NCI-H2107 (cell line): ENCODE results near the gene EIPR1.

ENCODE experiments used
- DNase-seq: peaks from one replicate; lab custom pipeline; 2025; lab: John Stamatoyannopoulos, UW

The EIPR1 gene

GRCh38 chr2:3246928-3247714, 130.5 kb downstream of the EIPR1 start:
- DNase-seq, result no peak

GRCh38 chr2:3246406-3246805, 131.2 kb downstream of the EIPR1 start:
- no peak for DNase-seq

GRCh38 chr2:3244486-3244885, 133.1 kb downstream of the EIPR1 start:
- no peak for DNase-seq

- DNase-seq, result no peak
Observed at GRCh38 chr2:3243804-3244203, 133.8 kb downstream of the EIPR1 start.

- no peak for DNase-seq
Observed at GRCh38 chr2:3242747-3243369, 134.8 kb downstream of the EIPR1 start.

- no peak for DNase-seq
Observed at GRCh38 chr2:3241971-3242746, 135.5 kb downstream of the EIPR1 start.

GRCh38 chr2:3238951-3239841, 138.4 kb downstream of the EIPR1 start:
- no peak for DNase-seq

GRCh38 chr2:3236300-3237045, 141.1 kb downstream of the EIPR1 start:
- no peak for DNase-seq

GRCh38 chr2:3233877-3234276, 143.7 kb downstream of the EIPR1 start:
- DNase-seq, result no peak

GRCh38 chr2:3229221-3229620, 148.4 kb downstream of the EIPR1 start:
- no peak for DNase-seq

- no peak for DNase-seq
Observed at GRCh38 chr2:3224681-3225080, 152.9 kb downstream of the EIPR1 start.

- DNase-seq, result no peak
Observed at GRCh38 chr2:3223080-3223923, 154.3 kb downstream of the EIPR1 start.

GRCh38 chr2:3222636-3223035, 155.0 kb downstream of the EIPR1 start:
- DNase-seq, result no peak

- no peak for DNase-seq
Observed at GRCh38 chr2:3219536-3219935, 158.1 kb downstream of the EIPR1 start.

GRCh38 chr2:3217646-3218045, 160.0 kb downstream of the EIPR1 start:
- no peak for DNase-seq

- no peak for DNase-seq
Observed at GRCh38 chr2:3216841-3217495, 160.7 kb downstream of the EIPR1 start.

GRCh38 chr2:3214806-3215404, 162.7 kb downstream of the EIPR1 start:
- DNase-seq, result no peak

GRCh38 chr2:3214065-3214464, 163.6 kb downstream of the EIPR1 start:
- DNase-seq, result no peak

- no peak for DNase-seq
Observed at GRCh38 chr2:3212984-3213383, 164.6 kb downstream of the EIPR1 start.

GRCh38 chr2:3212061-3212362, 165.6 kb downstream of the EIPR1 start:
- no peak for DNase-seq
